PC-3 (cell line): ENCODE data around the gene RPL10A. TPM values are rescaled to one million over a fixed set of nuclear protein-coding genes. Genes with fewer than 3 reads are reported as not detected.

Experiments
- ATAC-seq: fragments of 200-7000 bp; cut with Tn5 transposase; 2 replicates; pipeline ENCODE4 v1.9.1; 2020; ENCODE audit warnings: mild to moderate bottlenecking, moderate library complexity
- BruUV-seq: library from RNA; stranded (reverse); fragments of 400-500 nt; replicated peaks from 2 replicates; lab custom pipeline; 2021; lab: Mats Ljungman, UMichigan
- CTCF ChIA-PET: fragments of 300-600 bp; sonication (Branson Sonifier 250); formaldehyde crosslinking; loops from one replicate; lab custom pipeline; 2022; ENCODE audit warnings: antibody characterized with exemption; lab: Charles Lee
- POLR2A ChIA-PET: fragments of 300-600 bp; sonication (Branson Sonifier 250); formaldehyde crosslinking; loops from one replicate; lab custom pipeline; 2022; ENCODE audit warnings: antibody characterized with exemption; ENCODE audit not compliant: unreplicated experiment; lab: Charles Lee
- DNase-seq: peaks from one replicate; pipeline ENCODE4 v3.0.0-alpha.2; 2015
- H2AFZ ChIP-seq: fragments of 300-600 bp; sonication (generic); 2 replicates; pipeline ENCODE4 v1.6.0; 2016; ENCODE audit warnings: antibody characterized with exemption, low read length
- H3F3A ChIP-seq: fragments of 300-600 bp; sonication (generic); one replicate; pipeline ENCODE4 v1.6.0; 2017; ENCODE audit warnings: antibody characterized with exemption, low read length, control low read depth, mild to moderate bottlenecking; ENCODE audit not compliant: unreplicated experiment
- H3K27ac ChIP-seq: fragments of 300-600 bp; sonication (generic); 2 replicates; pipeline ENCODE4 v1.5.1; 2016; ENCODE audit warnings: mild to moderate bottlenecking, low read length
- H3K27me3 ChIP-seq: fragments of 300-600 bp; sonication (generic); 2 replicates; pipeline ENCODE4 v1.6.1; 2016; ENCODE audit warnings: low read length, mixed read lengths
- H3K36me3 ChIP-seq: fragments of 300-600 bp; sonication (generic); 2 replicates; pipeline ENCODE4 v1.6.1; 2016; ENCODE audit warnings: low read depth, mixed run types, low read length, mixed read lengths
- H3K4me1 ChIP-seq: fragments of 300-600 bp; sonication (generic); 2 replicates; pipeline ENCODE4 v1.5.1; 2016; ENCODE audit warnings: low read length; ENCODE audit not compliant: insufficient read depth
- H3K4me2 ChIP-seq: fragments of 300-600 bp; sonication (generic); 2 replicates; pipeline ENCODE4 v1.6.0; 2016; ENCODE audit warnings: low read length
- H3K4me3 ChIP-seq: fragments of 300-600 bp; sonication (generic); 2 replicates; pipeline ENCODE4 v1.5.1; 2016; ENCODE audit warnings: mild to moderate bottlenecking, low read length, mixed read lengths
- H3K79me2 ChIP-seq: fragments of 300-600 bp; sonication (generic); 2 replicates; pipeline ENCODE4 v1.6.1; 2017; ENCODE audit warnings: low read length, mixed read lengths
- H3K9ac ChIP-seq: fragments of 300-600 bp; sonication (generic); 2 replicates; pipeline ENCODE4 v1.6.0; 2016; ENCODE audit warnings: mild to moderate bottlenecking, low read length
- H3K9me2 ChIP-seq: fragments of 300-600 bp; sonication (generic); replicated peaks from 2 replicates; pipeline ENCODE4 v1.6.1; 2016; ENCODE audit warnings: mixed run types, low read length, mixed read lengths
- H3K9me3 ChIP-seq: fragments of 300-600 bp; sonication (generic); 2 replicates; pipeline ENCODE4 v1.6.1; 2016; ENCODE audit warnings: low read length, mixed read lengths
- H4K20me1 ChIP-seq: fragments of 300-600 bp; sonication (generic); 2 replicates; pipeline ENCODE4 v1.6.1; 2016; ENCODE audit warnings: low read length, mixed read lengths
- CTCF ChIP-seq: fragments of 300-600 bp; sonication (generic); conservative IDR thresholded peaks from 2 replicates; pipeline ENCODE4 v1.5.1; 2017; ENCODE audit warnings: antibody characterized with exemption, low read depth, mild to moderate bottlenecking, low read length
- EZH2 ChIP-seq: fragments of 300-600 bp; sonication (generic); IDR thresholded peaks from one replicate; pipeline ENCODE4 v1.6.1; 2017; ENCODE audit warnings: antibody characterized with exemption, mild to moderate bottlenecking, low read length; ENCODE audit not compliant: unreplicated experiment
- EZH2phosphoT487 ChIP-seq: fragments of 300-600 bp; sonication (generic); IDR thresholded peaks from 2 replicates; pipeline ENCODE4 v1.6.1; 2018; ENCODE audit warnings: mild to moderate bottlenecking, antibody characterized with exemption, low read length, borderline replicate concordance
- intact Hi-C: fragments of 100-400 bp; cut with micrococcal nuclease; formaldehyde crosslinking; loops from 2 replicates; pipeline ENCODE4 v1.9.0; 2023
- total RNA-seq: library from RNA; depleted of rRNA; stranded (reverse); fragments of >200 nt; gene quantifications from 2 replicates; pipeline ENCODE4 v1.2.3, GENCODE V29; 2014

The RPL10A gene
- total RNA-seq, 1 experiment from 2014 or later: 1,509 TPM

- ATAC-seq (no peak), DNase-seq (no peak)
- H3K9me2 ChIP-seq: no peaks in the 10 kb centered on the region
- TF ChIP-seq CTCF: no peak
- no peak for TF ChIP-seq EZH2
- no peak for TF ChIP-seq EZH2phosphoT487
- no peaks in the 10 kb centered on the region for H3K79me2 ChIP-seq
- H3K9ac ChIP-seq: no peak overlapping the region
- no peak overlapping the region for H3K4me2 ChIP-seq
- H3K9me3 ChIP-seq: no peaks in the 10 kb centered on the region
- no TSS peak for BruUV-seq
- H4K20me1 ChIP-seq: no peaks in the 10 kb centered on the region
- intact Hi-C loops: no loop called here
- H3K4me3 ChIP-seq: no peak overlapping the region
- H3F3A ChIP-seq: no peaks in the 10 kb centered on the region
- H3K36me3 ChIP-seq: no peaks in the 10 kb centered on the region
- H3K4me1 ChIP-seq: no peaks in the 10 kb centered on the region
- POLR2A ChIA-PET: no interaction called here
- no peaks in the 10 kb centered on the region for H3K27me3 ChIP-seq
- no peak overlapping the region for H2AFZ ChIP-seq
- CTCF ChIA-PET: no interaction called here
- no peak overlapping the region for H3K27ac ChIP-seq
These were observed 39.0 kb downstream of the RPL10A start for GRCh38 chr6:35507221-35507620.

DNA sequence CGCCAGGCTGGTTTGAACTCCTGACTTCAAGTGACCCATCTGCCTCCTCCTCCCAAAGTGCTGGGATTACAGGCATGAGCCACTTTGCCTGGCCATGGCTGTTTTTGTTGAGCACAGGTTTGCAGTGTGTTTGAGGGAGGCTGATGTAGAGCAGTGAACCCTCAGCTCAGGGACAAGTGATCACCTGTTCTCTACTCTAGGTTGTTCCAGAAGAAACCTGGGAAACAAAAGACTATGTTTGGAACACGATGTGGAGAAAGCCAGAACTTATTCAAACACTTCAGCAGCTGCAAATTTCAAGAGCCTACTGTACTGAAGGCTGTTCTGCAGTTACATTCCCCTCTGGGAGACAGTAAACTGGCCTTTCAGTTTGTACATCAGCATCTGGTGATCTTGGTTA, 39.8 kb downstream of the RPL10A start:
- ATAC-seq (0 out of 2 replicates have a peak, but pooled peaks have one; percentile 24), DNase-seq (no peak)
- no TSS peak for BruUV-seq
- Histone ChIP-seq H3K4me1 (no peaks in the 10 kb centered on the region), H3K4me3 (no peak overlapping the region), H3K9me3 (no peaks in the 10 kb centered on the region), H3K79me2 (no peaks in the 10 kb centered on the region), H2AFZ (no peak overlapping the region), H3K4me2 (no peak overlapping the region), H3K9ac (no peak overlapping the region), H3K36me3 (no peaks in the 10 kb centered on the region), H3K27ac (no peak overlapping the region), H4K20me1 (no peaks in the 10 kb centered on the region), H3K27me3 (no peaks in the 10 kb centered on the region), H3K9me2 (no peaks in the 10 kb centered on the region), H3F3A (no peaks in the 10 kb centered on the region)
- TF ChIP-seq EZH2 (no peak), CTCF (no peak), EZH2phosphoT487 (no peak)
- ChIA-PET POLR2A (interaction anchor here (0.6 kb wide), 1 partner anchor 53 kb away, joined by 3 read pairs; no protein-coding TSS in a partner anchor), CTCF (no interaction called here)
- intact Hi-C loops: no loop called here

- no peaks in the 10 kb centered on the region for H3K9me3 ChIP-seq
- no peak overlapping the region for H3K9ac ChIP-seq
- no peaks in the 10 kb centered on the region for H3K36me3 ChIP-seq
- H3K4me1 ChIP-seq: no peaks in the 10 kb centered on the region
- DNase-seq (no peak), ATAC-seq (no peak)
- no peak overlapping the region for H3K4me3 ChIP-seq
- H2AFZ ChIP-seq: no peak overlapping the region
- POLR2A ChIA-PET: interaction anchor here (0.6 kb wide), 1 partner anchor 52 kb away, joined by 3 read pairs; no protein-coding TSS in a partner anchor
- CTCF ChIA-PET: no interaction called here
- H3K9me2 ChIP-seq: no peaks in the 10 kb centered on the region
- intact Hi-C loops: no loop called here
- H3F3A ChIP-seq: no peaks in the 10 kb centered on the region
- no peak overlapping the region for H3K27ac ChIP-seq
- no peak overlapping the region for H3K4me2 ChIP-seq
- no peak for TF ChIP-seq CTCF
- TF ChIP-seq EZH2: no peak
- TF ChIP-seq EZH2phosphoT487: no peak
- H4K20me1 ChIP-seq: no peaks in the 10 kb centered on the region
- no TSS peak for BruUV-seq
- no peaks in the 10 kb centered on the region for H3K79me2 ChIP-seq
- no peaks in the 10 kb centered on the region for H3K27me3 ChIP-seq
These were observed 40.3 kb downstream of the RPL10A start for GRCh38 chr6:35508542-35508941.
